G401.6 (cell line): ENCODE results near the gene SLC6A17.

Source experiments
- FAIRE-seq: peaks from 2 replicates; lab custom pipeline; 2012; peaks lifted over from hg19 to GRCh38; lab: Jason Lieb, UNC

SLC6A17 gene

DNA sequence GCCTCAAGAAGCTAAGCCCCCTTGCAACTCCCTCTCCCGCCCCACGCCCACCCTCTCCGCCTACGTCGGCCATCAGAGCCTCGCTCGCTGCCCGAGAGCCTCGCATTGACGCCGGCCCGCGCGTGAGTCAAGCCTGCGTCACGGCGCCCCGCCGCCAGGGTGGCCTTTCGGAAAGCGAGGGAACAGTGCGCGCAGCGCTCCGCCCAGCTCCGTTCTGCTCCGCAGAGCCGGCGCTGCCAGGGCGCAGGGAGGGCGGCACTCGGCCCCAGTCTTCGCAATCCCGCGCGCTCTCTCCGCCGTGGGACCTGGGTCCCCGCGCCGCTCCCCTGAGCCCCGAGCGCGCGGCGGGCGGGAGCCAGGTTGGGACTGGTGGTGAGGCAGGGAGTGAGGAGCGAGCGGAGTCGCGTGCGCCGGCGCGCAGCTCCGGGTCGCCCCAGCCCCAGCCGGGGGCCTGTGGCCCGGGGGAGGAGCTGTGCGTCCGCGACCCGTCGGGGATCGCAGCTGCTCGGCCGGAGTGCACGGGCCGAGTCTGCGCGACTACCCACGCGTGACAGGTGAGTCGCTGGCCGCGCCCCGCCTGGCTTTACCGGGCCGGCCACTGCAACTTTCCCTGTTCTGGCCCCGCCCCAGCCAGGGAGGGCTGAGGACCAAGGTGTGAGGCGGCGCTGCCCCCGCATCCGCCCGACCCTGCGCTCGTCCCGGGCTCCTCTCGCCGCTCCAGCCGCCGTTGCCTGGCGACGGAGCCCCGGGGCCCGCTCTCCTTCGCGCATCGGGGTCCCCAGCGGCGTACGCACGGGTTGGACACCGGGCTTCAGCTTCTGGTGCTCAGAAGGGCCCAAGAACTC is at the start of gene SLC6A17:
SLC6A17 (plus strand) TSS at position 165 of the 845 bp plus-strand sequence. CDS start 16,436 bp downstream, outside the sequence.
- no peak for FAIRE-seq

- no peak for FAIRE-seq
Observed at GRCh38 chr1:110102081-110102480, 48.2 kb upstream of the SLC6A17 start.

GRCh38 chr1:110106013-110106941 is 44.0 kb upstream of the SLC6A17 start:
- FAIRE-seq = peak; percentile 88

DNA sequence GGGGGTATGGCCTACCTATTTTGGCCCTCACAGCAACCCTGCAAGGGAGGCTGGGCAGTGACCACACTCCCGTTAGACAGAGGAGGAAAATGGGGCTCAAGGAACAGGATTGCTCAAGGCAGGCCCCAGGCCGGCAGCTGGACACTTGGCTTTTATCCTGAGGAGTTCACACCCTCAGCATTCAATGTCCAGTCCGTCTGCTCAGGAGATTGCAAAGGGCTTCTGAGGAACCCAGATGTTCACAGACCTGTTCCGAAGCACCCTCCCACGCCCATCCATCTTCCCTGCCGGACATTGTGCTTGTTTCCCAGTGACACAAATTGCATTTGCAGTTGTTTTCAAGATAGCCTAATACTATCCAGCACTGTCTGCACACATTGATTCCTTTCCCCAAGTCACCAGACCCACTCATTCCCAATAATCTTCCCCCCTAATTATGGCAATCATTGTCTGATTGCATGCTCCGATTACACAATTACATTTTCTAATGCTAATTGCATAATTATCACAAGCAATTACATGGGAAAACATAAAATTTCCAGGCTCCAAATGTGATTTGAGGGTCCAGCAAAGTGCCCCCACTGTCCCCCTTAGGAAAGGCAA is 42.3 kb upstream of the SLC6A17 start:
- no peak for FAIRE-seq

DNA sequence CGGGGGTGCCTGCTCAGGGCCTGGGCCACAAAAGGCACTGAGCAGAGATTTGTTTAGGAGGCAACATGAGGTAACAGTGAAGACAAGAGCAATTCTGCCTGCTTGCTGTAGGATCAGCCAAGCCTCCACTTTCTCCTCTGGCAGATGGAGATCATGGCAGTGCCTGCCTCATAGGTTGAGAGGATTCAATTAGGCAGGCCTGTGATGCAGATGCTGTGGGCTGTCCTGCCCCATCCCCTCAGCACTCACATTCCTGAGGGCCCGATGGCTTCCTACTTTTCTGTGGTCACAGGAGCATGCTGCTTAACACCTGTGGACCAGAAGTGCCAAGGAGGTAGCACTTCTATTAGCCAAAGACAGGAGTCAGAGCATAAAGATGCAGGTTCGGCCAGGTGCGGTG is 39.2 kb upstream of the SLC6A17 start:
- FAIRE-seq = no peak

DNA sequence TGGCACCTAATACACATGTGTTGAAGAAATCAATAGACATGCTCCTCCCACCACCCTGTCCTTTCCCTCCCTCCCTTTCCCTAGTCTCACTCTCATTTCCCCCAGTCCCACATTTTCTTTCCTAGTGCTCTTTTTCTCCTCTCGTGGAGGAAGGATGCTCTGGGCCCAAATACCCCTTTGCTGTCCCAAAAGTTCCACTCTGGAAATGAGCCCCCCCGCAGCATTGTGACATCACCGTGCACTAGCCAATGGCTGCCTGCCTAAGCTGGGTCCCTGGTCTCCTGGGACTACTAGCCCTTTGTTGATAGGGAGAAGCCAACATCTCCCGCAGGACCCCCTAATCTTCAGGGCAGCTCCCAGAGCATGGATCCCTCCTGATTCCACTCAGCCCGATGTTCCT is 38.2 kb upstream of the SLC6A17 start, which contains the start of gene UBL4B:
UBL4B (plus strand) TSS at position 301 of the 400 bp plus-strand sequence; CDS start at position 393, 92 bp downstream.
- FAIRE-seq = no peak

DNA sequence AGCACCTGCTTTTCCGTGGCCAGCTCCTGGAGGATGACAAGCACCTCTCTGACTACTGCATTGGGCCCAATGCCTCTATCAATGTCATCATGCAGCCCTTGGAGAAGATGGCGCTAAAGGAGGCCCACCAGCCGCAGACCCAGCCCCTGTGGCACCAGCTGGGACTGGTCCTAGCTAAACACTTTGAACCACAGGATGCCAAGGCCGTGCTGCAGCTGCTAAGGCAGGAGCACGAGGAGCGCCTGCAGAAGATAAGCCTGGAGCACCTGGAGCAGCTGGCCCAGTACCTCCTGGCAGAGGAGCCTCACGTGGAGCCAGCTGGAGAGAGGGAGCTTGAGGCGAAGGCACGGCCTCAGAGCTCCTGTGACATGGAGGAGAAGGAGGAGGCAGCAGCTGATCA is 37.6 kb upstream of the SLC6A17 start:
- no peak for FAIRE-seq

DNA sequence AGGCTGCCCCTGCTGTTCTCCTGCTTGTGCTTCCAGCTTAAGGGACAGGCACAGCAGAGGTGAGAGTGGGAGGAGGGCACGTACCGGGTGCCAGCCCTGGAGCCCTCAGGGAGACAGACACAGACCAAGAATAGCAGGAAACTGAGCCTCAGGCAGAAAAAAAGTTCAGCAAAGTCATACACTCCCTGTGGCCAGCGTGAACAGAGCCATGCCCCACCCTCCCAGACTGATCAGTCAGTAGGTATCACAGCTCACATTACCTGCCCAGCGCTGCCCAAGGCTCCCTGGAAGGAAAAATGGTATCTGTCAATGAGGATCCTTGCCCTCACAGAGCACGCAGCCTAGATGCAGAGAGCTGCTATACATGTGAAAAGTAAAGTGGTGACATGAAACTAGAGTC is 36.7 kb upstream of the SLC6A17 start:
- FAIRE-seq = no peak

DNA sequence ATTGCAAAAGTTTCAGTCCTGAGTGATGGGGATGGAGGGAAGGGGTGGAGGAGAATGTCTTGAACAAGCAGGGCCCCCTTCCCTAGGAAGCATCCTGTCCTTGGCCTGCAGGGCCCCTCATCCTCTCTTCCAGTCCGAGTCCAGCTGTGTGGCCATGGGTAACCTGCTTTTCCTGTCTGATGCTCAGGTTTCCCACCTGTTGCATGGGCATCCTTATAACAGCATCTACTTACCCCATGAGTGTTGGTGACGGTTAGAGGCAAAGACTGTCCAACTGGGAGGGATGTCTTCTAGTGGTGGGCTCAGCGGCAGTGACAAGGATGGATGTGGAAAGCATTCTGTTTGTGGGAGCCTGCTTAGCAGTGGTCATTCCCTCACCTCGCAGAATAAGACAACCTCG is 36.1 kb upstream of the SLC6A17 start:
- FAIRE-seq = no peak

- no peak for FAIRE-seq
Observed at GRCh38 chr1:110114784-110115183, 35.5 kb upstream of the SLC6A17 start.

DNA sequence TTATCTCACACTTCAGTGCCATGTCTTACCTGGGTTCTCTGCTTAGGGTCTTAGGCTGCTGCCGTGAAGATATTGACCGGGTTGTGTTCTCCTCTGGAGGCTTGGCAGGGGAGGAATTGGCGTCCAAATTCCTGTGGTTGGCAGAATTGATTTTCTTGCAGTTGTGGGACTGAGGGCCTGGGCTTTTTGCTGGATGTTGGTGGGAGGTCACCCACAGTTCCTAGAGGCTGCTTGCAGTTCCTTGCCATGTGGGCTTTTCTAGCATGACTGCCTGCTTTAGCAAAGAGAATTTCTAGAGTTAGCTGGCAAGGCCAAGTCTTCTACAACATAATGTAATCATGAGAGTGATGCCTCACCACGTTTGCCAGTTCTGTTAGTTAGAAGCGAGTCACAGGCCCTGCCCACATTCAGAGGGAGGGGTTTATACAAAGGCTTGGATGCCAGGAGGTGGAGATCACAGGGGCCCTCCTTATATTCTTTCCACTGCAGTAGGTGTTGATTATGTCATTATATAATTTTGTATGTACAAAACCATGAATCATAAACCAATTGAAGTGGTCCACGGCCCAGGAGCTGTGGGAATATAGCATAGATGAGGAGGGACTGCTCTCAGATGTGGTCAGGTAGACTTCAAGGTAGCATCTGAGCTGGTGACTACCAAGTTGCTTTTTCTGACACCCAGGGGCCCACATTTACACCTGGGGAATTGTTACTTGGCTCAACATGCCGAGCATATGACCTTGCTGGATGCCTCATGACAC is 31.5 kb upstream of the SLC6A17 start:
- no peak for FAIRE-seq

DNA sequence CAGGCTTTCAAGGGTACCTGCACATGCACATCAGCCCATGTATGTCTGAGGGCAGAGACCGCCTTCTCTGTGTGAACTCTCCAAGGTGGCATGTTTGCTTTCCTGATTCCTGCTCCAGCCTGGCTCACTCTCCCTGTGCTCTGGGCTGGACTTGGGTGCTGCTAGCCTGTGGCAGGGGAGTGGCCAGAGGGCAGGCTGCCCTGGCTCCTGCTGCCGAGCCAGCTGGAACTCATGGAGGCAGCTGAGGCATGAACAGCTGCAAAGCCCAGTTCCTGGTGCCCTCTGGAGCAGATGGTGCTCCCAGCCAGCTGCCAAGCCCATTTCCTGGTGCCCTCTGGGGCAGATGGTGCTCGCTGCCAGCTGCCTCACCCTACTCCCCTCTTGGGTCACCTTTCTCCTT is 30.5 kb upstream of the SLC6A17 start:
- no peak for FAIRE-seq

DNA sequence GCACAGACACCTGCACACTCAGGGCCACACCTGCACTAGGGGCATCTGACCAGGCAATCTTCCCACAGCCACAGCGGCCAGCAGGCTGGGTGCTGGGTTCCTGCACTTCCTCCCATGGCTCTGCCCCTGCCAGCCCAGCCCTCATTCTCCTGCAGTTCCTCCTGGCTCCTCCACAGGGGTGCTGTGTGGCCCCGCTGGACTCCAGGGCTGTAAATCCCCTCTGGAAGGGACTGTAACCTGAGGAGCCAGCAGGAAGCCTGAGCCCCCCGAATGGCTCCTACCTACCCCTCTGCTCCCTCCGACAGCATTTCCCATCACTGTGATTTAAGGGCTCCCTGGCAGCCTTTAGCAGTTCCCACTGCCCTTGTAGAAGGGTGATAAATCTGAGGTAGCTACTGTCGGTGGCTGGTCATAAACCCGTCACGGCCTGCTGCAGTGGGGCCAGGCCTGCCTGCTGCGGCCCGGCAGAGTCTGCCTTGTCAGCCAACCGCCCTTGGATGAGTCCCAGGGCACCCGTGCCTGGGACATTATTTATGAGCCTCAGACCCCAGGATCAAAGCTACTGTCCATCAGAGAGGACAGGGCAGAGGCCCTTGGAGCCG is 29.2 kb upstream of the SLC6A17 start:
- FAIRE-seq = no peak

DNA sequence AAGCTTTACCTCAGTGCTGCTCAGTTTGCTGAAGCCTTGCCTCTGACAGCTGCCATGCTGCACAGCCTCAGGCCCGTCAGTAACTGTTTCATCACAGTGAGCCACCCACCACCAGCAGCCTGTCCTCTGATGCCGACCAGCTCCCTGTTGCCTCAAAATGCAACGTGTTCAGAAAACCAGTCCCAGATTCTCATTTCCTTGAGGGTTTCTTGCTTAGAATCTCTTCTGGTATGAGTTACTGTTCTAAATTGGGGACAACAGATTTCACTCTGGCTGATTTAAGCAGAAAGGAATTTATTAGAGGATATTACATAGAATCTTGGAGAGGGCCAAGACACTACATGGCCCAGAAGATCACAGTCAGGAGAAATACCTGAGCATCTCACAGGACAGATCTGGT is 27.1 kb upstream of the SLC6A17 start:
- FAIRE-seq = no peak

DNA sequence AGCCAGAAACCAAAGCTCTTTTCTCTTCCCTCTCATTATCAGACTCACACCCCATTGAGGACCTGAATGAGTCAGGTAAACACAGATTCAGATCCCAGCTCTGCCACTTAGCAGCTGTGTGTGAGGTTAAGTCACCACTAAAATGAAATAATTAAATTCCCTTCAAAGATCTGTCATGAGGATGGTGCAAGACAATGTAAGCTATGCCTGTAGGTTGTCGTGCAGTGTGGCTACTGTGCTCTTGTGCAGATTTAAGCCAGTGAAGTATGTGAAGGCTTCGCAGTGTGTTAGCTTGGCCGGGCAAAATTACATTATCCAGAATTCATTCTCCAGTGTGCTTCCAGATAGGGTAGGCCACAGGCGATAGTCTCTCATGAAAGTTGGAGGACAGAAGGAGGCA is 24.5 kb upstream of the SLC6A17 start:
- FAIRE-seq = no peak

DNA sequence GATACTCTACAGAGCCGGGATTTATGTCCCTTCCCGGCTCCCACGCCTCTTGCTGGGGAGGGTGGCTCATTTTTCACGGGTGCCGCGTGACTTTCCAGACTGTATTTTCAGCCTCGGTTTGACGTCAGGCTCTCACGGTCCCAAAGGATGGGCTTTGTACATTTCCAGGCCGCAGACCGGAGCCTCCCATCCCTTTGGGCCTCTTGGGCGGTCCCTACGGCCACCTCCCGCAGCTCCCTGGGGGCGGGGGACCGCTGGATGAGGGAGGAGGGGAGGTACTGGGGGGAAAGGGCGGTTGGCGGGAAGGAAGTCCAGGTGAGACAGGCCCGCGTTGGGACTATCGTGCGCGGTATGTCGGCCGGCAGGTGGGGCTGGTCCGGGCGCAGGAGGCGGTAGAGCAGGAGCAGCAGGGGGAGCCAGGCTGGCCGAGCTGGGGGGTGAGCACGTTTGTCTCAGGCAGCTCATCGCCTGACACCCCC is 20.1 kb upstream of the SLC6A17 start:
- FAIRE-seq = no peak

GRCh38 chr1:110130989-110131388 is 19.3 kb upstream of the SLC6A17 start:
- no peak for FAIRE-seq

DNA sequence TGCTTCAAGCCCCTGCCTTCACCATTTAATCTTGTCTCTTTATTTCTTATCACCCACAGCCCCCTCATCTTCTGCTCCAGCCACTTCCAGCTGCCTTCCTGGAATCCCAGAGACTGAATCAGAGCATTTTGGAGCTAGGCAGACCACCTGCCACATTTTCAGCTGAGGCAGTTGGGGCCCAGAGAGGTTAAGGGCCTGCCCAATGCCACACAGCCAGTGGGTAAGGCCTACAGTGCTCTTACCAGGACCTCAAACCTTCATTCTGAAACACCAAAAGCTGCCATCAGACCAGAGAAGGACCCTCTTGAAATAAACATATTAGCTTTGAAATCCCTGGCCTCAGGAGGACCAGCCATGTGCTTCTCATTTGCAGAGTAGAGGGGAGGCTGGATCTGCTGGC is 17.6 kb upstream of the SLC6A17 start:
- FAIRE-seq = no peak

GRCh38 chr1:110133436-110133835 is 16.9 kb upstream of the SLC6A17 start:
- no peak for FAIRE-seq

- no peak for FAIRE-seq
Observed at GRCh38 chr1:110134050-110134595, 16.2 kb upstream of the SLC6A17 start.

DNA sequence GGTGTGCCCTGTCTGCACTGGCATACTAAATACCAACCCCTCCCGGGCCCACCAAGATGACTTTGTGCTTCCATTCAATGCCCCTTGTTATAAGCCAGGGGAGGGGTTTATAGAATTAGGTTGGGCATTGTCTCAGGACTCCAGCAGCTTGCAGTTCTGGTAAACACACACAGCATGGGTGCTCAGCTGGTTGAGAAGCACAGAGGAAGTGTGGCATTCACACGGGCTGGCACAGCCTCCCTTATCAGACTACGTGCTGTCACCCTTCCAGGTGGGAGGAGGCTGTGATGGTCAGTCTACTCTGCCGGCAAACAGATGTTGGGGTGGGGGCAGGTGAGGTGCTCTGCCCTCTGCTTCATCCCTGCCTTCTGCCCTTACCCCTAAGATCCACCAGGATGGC is 15.0 kb upstream of the SLC6A17 start:
- no peak for FAIRE-seq
